ENCODE measurements around the gene ANXA2R. TPM values are rescaled to one million over a fixed set of nuclear protein-coding genes. Genes with fewer than 3 reads are reported as not detected.

ANXA2R gene
- total and polyA plus RNA-seq, 9 of the 15 experiments (the other 6 are each of a cell fraction or from before 2014, with no cell fraction given) = 2.1 to 4.8 (median 3.4) TPM

DNA sequence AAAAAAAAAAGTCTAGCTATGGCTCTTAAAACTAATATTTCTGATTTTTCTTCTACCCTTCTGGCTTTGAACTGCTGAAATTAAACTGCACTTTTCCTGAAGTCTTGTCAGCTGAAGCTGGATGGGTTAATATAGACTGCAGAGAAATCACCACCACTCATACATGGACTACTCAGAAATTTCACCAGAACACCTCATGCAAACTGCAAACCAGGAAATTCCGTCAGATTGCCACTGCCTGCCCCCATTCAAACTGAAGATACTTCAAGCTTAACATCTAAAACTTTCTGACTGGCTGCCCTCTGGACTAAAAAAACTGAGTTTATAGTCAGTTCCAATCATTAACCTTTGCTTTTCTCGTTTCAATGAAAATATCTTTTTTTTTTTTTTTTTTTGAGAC, 11.6 kb upstream of the ANXA2R start (continued):
- no peak for TF ChIP-seq DEAF1 (CRISPR knock-in tag; IDR thresholded peaks at IDR 0.05)
- no peak for TF ChIP-seq CBFA2T3 (IDR thresholded peaks at IDR 0.05)

GRCh38 chr5:43050384-43050783, 10.3 kb upstream of the ANXA2R start:
- no peaks in the 10 kb centered on the region for H3K9me1 ChIP-seq (ENCODE audit: control insufficient read depth, insufficient read depth, low read length)
- FAIRE-seq (no peak), ATAC-seq (no peak), DNase-seq (ENCODE audit: extremely low read depth in 1 of 4, low spot score in 3 of 4) (no peak)
- BruUV-seq (replicated peaks) = no TSS peak
- H3K4me2 ChIP-seq (ENCODE audit: insufficient read depth, low read length) = no peak overlapping the region
- WGBS (ENCODE audit: insufficient coverage, low coverage, missing lambda C conversion rate) = 37% methylated on average over 4 of the region's 4 CpGs
- no peak overlapping the region for H3K9ac ChIP-seq (ENCODE audit: insufficient read depth in 1 of 2, low read depth in 2 of 2, low read length in 2 of 2)
- CTCF ChIA-PET (ENCODE audit: low intra/inter-chr PET ratio) = no interaction called here
- H3K36me3 ChIP-seq (ENCODE audit: control insufficient read depth, insufficient read depth, low read length) = no peaks in the 10 kb centered on the region
- H4K20me1 ChIP-seq (replicated peaks; ENCODE audit: control insufficient read depth, insufficient read depth, low read length) = no peaks in the 10 kb centered on the region
- POLR2A ChIA-PET = no interaction called here
- H2AFZ ChIP-seq (ENCODE audit: low read depth, low read length) = no peak overlapping the region
- intact Hi-C loops (cut with micrococcal nuclease) (no loop called here), in situ Hi-C loops (cut with MboI) (no loop called here)
- no peak overlapping the region for H3K27ac ChIP-seq (ENCODE audit: extremely low read depth, low read depth, low read length)
- H3K4me3 ChIP-seq = no peak overlapping the region
- H3K79me2 ChIP-seq (ENCODE audit: control insufficient read depth, insufficient read depth, low read length) = no peaks in the 10 kb centered on the region
- H3K9me3 ChIP-seq (replicated peaks; ENCODE audit: control insufficient read depth, insufficient read depth, low read depth, low read length) = no peaks in the 10 kb centered on the region
- no peaks in the 10 kb centered on the region for H3K27me3 ChIP-seq (ENCODE audit: control insufficient read depth in 2 of 2, insufficient read depth in 2 of 2, low read length in 2 of 2)
- TF ChIP-seq ZNF12 (CRISPR knock-in tag; IDR thresholded peaks at IDR 0.05) (no peak), PHB (CRISPR knock-in tag; IDR thresholded peaks at IDR 0.05) (no peak), NR2C1 (IDR thresholded peaks at IDR 0.05) (no peak), NR2C1 (tag; IDR thresholded peaks at IDR 0.05) (no peak), SIN3A (IDR thresholded peaks at IDR 0.05; ENCODE audit: borderline replicate concordance in 2 of 2, control insufficient read depth in 1 of 2, low read depth in 2 of 2, low read length in 2 of 2) (0 out of 4 replicates have a peak, but pooled peaks of 1 of the 2 experiments have one; percentile 19), RB1 (IDR thresholded peaks at IDR 0.05; ENCODE audit: low read depth) (no peak), ZBTB33 (CRISPR knock-in tag; IDR thresholded peaks at IDR 0.05) (no peak), DEAF1 (CRISPR knock-in tag; IDR thresholded peaks at IDR 0.05) (no peak)
- no peaks in the 10 kb centered on the region for H3K4me1 ChIP-seq (replicated peaks in 1 of 2; ENCODE audit: control insufficient read depth in 2 of 2, insufficient read depth in 2 of 2, low read length in 2 of 2)

All from K562 (cell line).